Loucy (cell line): Measurements from ENCODE around the gene CPNE9.

ENCODE experiments used
- H2AFZ ChIP-seq: fragments of 200-600 bp; sonication (generic); 2 replicates; pipeline ENCODE4 v1.6.0; 2016; ENCODE audit warnings: antibody characterized with exemption, mild to moderate bottlenecking, low read length, moderate library complexity
- H3F3A ChIP-seq: fragments of 200-600 bp; 2 replicates; pipeline ENCODE4 v1.6.0; 2016; ENCODE audit warnings: antibody characterized with exemption, low read depth, mild to moderate bottlenecking
- H3K27me3 ChIP-seq: fragments of 200-600 bp; sonication (generic); 2 replicates; pipeline ENCODE4 v1.6.1; 2014; ENCODE audit warnings: low read length, mild to moderate bottlenecking; ENCODE audit not compliant: insufficient read depth, poor library complexity, severe bottlenecking
- H3K36me3 ChIP-seq: fragments of 200-600 bp; sonication (generic); 2 replicates; pipeline ENCODE4 v1.6.1; 2016; ENCODE audit warnings: low read length; ENCODE audit not compliant: insufficient read depth
- H3K4me1 ChIP-seq: fragments of 200-600 bp; sonication (generic); 2 replicates; pipeline ENCODE4 v1.5.1; 2014; ENCODE audit warnings: low read length, mild to moderate bottlenecking; ENCODE audit not compliant: insufficient read depth, poor library complexity, severe bottlenecking
- H3K4me2 ChIP-seq: fragments of 200-600 bp; sonication (generic); 2 replicates; pipeline ENCODE4 v1.6.0; 2014; ENCODE audit warnings: antibody characterized with exemption, low read length, low read depth, mild to moderate bottlenecking; ENCODE audit not compliant: poor library complexity, severe bottlenecking
- H3K4me3 ChIP-seq: fragments of 200-600 bp; sonication (generic); 2 replicates; pipeline ENCODE4 v1.5.1; 2014; ENCODE audit warnings: low read length, mild to moderate bottlenecking, mixed read lengths; ENCODE audit not compliant: poor library complexity, severe bottlenecking
- H3K79me2 ChIP-seq: fragments of 200-600 bp; sonication (generic); 2 replicates; pipeline ENCODE4 v1.6.1; 2014; ENCODE audit warnings: low read length; ENCODE audit not compliant: insufficient read depth
- H3K9ac ChIP-seq: fragments of 200-600 bp; sonication (generic); 2 replicates; pipeline ENCODE4 v1.6.0; 2014; ENCODE audit warnings: mild to moderate bottlenecking, low read depth, low read length, moderate library complexity; ENCODE audit not compliant: poor library complexity, severe bottlenecking
- H3K9me2 ChIP-seq: fragments of 200-600 bp; sonication (generic); replicated peaks from 2 replicates; pipeline ENCODE4 v1.6.1; 2016; ENCODE audit warnings: low read depth, low read length, mixed read lengths
- H3K9me3 ChIP-seq: fragments of 200-600 bp; sonication (generic); 2 replicates; pipeline ENCODE4 v1.6.1; 2014; ENCODE audit warnings: mild to moderate bottlenecking, antibody characterized with exemption, low read length, low read depth; ENCODE audit not compliant: insufficient read depth
- H4K20me1 ChIP-seq: fragments of 200-600 bp; sonication (generic); 2 replicates; pipeline ENCODE4 v1.6.0; 2014; ENCODE audit warnings: antibody characterized with exemption, low read length, mild to moderate bottlenecking; ENCODE audit not compliant: insufficient read depth, poor library complexity, severe bottlenecking
- EZH2phosphoT487 ChIP-seq: fragments of 200-600 bp; IDR thresholded peaks from 2 replicates; pipeline ENCODE4 v1.6.1; 2018; ENCODE audit warnings: antibody characterized with exemption, mild to moderate bottlenecking, moderate library complexity, borderline replicate concordance
- TF ChIP-seq, protein P1 (sequence below): fragments of 200-600 bp; sonication (generic); conservative IDR thresholded peaks from 2 replicates; pipeline ENCODE4 v1.5.1; 2014; ENCODE audit warnings: mild to moderate bottlenecking, antibody characterized with exemption, low read length

The CPNE9 gene

DNA sequence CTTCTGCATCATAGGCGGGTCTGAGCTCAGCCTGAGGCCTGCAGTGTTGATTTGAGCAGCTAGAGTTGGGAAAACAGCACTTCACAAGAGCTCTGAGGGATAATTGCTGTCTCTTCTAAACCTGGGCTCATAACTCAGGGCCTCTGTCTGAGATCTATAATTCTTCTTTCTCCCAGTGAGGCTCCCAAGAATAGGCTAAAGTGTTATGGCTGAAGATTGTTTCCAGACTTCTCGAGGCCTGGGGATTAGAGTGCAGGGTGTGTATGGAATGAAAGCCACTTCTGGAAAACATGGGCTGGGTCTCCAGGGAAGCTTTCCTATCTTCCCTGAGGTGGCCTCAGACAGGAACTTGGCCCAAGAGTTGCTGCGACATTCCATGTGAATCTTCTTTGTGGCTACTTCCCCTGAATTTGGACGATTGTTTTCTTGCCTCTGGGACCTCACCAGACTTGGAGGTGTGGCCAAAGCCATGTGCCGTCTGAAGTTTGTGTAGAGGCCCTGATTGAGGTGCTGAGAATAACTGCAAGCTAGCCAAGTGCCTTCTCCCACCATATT lies 27.8 kb upstream of the CPNE9 start:
- H3K9me3 ChIP-seq, result no peaks in the 10 kb centered on the region
- TF ChIP-seq, protein P1, sequence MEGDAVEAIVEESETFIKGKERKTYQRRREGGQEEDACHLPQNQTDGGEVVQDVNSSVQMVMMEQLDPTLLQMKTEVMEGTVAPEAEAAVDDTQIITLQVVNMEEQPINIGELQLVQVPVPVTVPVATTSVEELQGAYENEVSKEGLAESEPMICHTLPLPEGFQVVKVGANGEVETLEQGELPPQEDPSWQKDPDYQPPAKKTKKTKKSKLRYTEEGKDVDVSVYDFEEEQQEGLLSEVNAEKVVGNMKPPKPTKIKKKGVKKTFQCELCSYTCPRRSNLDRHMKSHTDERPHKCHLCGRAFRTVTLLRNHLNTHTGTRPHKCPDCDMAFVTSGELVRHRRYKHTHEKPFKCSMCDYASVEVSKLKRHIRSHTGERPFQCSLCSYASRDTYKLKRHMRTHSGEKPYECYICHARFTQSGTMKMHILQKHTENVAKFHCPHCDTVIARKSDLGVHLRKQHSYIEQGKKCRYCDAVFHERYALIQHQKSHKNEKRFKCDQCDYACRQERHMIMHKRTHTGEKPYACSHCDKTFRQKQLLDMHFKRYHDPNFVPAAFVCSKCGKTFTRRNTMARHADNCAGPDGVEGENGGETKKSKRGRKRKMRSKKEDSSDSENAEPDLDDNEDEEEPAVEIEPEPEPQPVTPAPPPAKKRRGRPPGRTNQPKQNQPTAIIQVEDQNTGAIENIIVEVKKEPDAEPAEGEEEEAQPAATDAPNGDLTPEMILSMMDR, result no peak
- no peak for TF ChIP-seq EZH2phosphoT487
- H3K9me2 ChIP-seq, result no peaks in the 10 kb centered on the region
- no peak overlapping the region for H2AFZ ChIP-seq
- H3K4me2 ChIP-seq, result no peak overlapping the region
- H3K36me3 ChIP-seq, result peaks cover 88% of the 10 kb centered on the region; the same call in 1 of the 2 replicates
- no peaks in the 10 kb centered on the region for H3K27me3 ChIP-seq
- H3K4me1 ChIP-seq, result no peaks in the 10 kb centered on the region
- H3K79me2 ChIP-seq, result no peaks in the 10 kb centered on the region
- H3F3A ChIP-seq, result no peaks in the 10 kb centered on the region
- no peak overlapping the region for H3K9ac ChIP-seq
- H4K20me1 ChIP-seq, result no peaks in the 10 kb centered on the region
- H3K4me3 ChIP-seq, result no peak overlapping the region

DNA sequence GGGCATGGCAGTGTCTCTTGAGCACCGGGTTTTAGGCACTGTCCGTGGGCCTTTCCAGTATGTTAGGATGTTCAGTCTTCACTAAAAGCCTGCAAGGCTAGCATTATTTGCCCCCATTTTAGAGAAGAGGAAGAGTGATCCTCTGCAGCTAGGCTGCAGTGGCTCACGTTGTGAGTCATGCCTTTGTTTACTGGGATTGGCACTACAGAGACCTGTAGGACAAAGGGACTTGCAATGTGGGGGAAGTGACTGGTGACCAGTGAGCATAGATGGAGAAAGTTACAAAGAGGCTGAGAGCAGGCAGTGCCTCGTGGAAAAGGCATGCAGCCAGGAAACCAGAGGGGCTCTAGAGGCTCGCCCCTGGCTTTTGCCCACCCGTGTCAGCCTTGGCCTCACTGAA lies 26.8 kb upstream of the CPNE9 start:
- Histone ChIP-seq H3F3A (no peaks in the 10 kb centered on the region), H3K9ac (no peak overlapping the region), H3K9me2 (no peaks in the 10 kb centered on the region), H3K36me3 (peaks cover 88% of the 10 kb centered on the region; the same call in 1 of the 2 replicates), H3K27me3 (no peaks in the 10 kb centered on the region), H3K4me2 (no peak overlapping the region), H4K20me1 (no peaks in the 10 kb centered on the region), H3K9me3 (no peaks in the 10 kb centered on the region), H3K4me3 (no peak overlapping the region), H2AFZ (no peak overlapping the region), H3K79me2 (no peaks in the 10 kb centered on the region), H3K4me1 (no peaks in the 10 kb centered on the region)
- TF ChIP-seq, protein P1, result no peak
- no peak for TF ChIP-seq EZH2phosphoT487

DNA sequence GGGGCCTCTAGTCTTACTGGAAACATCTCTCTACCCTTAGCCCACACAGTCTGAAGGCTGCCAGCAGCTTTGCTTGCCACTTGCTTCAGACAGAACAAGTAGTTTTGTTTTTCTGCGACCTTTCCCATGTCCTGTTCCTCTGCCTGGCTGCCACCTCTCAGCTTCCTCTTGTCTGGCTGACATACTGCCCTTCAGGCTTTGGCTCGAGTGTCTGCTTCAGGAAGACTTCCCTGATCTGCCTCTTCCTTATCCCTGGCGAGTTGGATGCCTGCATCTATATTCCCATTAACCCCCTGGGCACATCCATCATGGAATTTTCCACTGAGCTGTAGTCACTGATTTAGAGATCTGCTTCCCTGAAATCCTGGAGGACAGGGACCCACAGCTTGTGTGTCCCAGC lies 25.1 kb upstream of the CPNE9 start:
- no peaks in the 10 kb centered on the region for H4K20me1 ChIP-seq
- no peak overlapping the region for H2AFZ ChIP-seq
- no peak overlapping the region for H3K4me3 ChIP-seq
- H3K9me3 ChIP-seq, result no peaks in the 10 kb centered on the region
- H3K27me3 ChIP-seq, result no peaks in the 10 kb centered on the region
- no peaks in the 10 kb centered on the region for H3K79me2 ChIP-seq
- peaks cover 84% of the 10 kb centered on the region; the same call in 1 of the 2 replicates for H3K36me3 ChIP-seq
- no peak overlapping the region for H3K4me2 ChIP-seq
- TF ChIP-seq EZH2phosphoT487, result no peak
- TF ChIP-seq, protein P1, result no peak
- no peaks in the 10 kb centered on the region for H3K4me1 ChIP-seq
- H3F3A ChIP-seq, result no peaks in the 10 kb centered on the region
- H3K9ac ChIP-seq, result no peak overlapping the region
- H3K9me2 ChIP-seq, result no peaks in the 10 kb centered on the region
